Skin epidermis (tissue), 12 donors: ENCODE data around the gene DBF4B.

ENCODE experiments used
- H3K27ac ChIP-seq, 21 experiments: fragments of 200-600 bp; sonication (generic) in 11 of 21; one replicate each; pipeline ENCODE4 v1.5.0; 2020; ENCODE audit warnings: mild to moderate bottlenecking in 3 of 21, inconsistent platforms in 2 of 21, moderate library complexity in 2 of 21
- H3K4me3 ChIP-seq, 7 experiments: fragments of 200-600 bp; sonication (generic) in 2 of 7; one replicate each; pipeline ENCODE4 v1.5.0; 2020; ENCODE audit warnings: inconsistent platforms in 2 of 7, mild to moderate bottlenecking in 2 of 7, moderate library complexity in 1 of 7

The DBF4B gene

DNA sequence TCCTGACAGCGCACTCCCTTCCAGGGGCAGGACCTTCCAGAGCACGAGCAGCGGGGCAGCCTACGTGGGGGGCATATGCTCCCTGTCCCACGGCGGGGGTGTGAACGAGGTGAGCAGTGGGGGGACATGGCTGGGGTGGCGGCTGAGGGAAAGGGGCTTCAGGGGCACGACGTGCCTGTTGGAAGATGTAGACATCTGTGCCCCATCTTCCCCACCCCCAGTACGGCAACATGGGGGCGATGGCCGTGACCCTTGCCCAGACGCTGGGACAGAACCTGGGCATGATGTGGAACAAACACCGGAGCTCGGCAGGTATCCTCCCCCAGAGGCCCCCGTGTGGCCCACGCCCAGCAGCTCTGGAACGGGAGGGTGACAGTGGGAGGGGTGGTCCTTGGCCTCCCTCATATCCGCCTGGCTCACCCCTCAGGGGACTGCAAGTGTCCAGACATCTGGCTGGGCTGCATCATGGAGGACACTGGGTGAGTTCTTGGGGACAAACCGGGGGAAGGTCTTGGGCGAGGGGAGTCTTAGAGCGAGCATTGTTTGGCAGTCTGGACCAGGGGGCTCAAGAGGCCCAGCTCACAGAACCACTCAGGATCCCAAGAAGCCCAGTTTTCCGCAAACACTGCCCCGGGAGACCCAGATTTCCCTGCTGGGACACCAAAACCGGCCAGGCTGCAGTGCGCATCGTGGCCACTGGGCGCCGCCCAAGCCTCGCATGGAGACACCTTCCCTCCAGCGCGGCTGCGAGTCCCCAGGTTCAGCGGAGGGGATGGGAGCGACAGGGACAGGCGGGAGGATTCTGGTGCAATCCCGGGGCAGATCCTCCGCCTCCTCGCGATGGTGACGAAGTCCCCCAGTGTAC lies 66.0 kb downstream of the DBF4B start:
- Histone ChIP-seq H3K4me3 (peak overlapping the region; percentile 45 to 59 (median 53)), H3K27ac (peak overlapping the region in 8 of 21 experiments; percentile 3 to 70 (median 28))

DNA sequence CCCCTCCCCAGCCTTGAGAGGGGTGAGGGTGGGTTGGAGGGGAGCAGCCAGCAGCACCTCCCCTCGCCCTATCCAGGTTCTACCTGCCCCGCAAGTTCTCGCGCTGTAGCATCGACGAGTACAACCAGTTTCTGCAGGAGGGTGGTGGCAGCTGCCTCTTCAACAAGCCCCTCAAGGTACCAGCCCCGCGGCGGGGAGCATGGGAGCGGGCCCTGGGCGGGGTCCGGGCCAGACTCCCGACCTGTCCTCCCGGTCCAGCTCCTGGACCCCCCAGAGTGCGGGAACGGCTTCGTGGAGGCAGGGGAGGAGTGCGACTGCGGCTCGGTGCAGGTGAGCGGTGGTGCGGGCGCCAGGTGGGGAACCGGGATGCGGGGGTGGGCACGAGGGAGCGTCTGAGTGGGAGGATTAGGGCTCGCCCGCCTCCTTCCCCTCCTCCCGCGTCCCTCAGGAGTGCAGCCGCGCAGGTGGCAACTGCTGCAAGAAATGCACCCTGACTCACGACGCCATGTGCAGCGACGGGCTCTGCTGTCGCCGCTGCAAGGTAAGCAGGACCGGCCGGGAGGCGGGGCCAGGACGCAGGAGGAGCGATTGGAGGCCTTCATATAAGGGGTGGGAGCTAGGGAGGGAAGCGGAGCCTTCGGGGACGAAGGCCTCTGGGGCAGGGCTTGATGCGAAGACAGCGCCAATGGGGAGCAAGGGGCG lies 66.8 kb downstream of the DBF4B start:
- Histone ChIP-seq H3K4me3 (peak overlapping the region; percentile 45 to 59 (median 53)), H3K27ac (peak overlapping the region in 8 of 21 experiments; percentile 6 to 70 (median 29))

DNA sequence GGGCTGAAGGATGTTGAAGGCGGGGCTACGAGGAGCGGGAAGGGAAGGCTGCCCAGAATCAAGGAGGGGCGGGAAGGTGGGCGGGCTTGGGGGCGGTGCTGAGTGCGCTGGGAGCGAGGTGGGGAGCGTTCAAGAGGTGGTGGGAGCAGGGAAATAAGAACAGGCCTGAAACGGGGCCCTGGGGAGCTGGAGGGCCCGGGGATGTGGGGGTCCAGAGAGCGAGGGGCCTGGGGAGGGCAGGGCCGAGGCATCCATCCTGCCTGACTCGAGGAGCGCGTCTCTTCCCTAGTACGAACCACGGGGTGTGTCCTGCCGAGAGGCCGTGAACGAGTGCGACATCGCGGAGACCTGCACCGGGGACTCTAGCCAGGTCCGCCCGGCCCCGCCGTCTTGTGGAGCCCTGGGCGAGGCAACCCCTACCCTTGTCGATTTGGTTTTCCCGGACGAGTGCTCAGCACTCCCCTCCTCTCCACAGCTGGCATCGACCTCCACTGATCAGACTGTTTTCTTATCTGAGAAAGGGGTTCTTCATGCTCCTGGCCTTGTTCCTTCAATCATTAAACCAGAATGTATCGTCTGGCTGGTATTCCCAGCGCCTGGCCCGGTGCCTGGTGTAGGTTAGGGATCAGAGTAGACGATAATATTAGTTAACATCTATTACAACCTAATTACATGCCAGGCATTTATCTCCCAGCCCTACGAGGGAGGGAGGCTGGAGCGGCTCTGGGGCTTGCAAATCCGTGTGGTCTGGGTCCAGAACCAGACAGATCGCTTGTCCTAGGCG lies 67.6 kb downstream of the DBF4B start:
- Histone ChIP-seq H3K4me3 (peak overlapping the region; percentile 45 to 59 (median 53)), H3K27ac (peak overlapping the region in 14 of 21 experiments; percentile 6 to 70 (median 30))

DNA sequence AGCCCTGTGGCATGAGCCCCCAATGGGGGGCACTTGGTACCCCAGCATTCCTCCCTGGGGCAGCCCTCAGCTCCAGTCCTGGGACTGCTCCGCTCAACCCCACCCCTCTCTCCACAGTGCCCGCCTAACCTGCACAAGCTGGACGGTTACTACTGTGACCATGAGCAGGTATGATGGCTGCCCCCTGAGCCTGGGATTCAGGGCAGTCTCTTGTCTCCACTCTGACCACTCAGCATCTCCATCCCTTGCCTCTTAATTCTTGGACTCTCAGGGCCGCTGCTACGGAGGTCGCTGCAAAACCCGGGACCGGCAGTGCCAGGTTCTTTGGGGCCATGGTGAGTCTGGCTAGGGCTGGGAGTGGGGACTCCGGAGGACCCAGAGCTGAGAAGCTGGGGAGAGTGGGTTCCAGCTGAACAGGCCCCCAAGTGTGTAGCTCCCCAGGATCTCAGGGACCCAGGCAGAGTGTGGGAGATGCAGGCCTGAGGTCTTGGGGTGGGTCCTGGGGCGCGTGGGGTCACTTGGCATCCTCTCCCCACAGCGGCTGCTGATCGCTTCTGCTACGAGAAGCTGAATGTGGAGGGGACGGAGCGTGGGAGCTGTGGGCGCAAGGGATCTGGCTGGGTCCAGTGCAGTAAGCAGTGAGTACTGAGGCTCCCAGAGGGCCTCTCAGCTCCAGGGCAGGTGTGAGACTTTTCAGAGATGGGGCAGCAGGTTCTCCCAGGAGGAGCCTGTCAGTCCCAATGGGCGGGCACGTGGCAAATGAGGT lies 68.3 kb downstream of the DBF4B start:
- H3K4me3 ChIP-seq, result no peak overlapping the region
- no peak overlapping the region for H3K27ac ChIP-seq

DNA sequence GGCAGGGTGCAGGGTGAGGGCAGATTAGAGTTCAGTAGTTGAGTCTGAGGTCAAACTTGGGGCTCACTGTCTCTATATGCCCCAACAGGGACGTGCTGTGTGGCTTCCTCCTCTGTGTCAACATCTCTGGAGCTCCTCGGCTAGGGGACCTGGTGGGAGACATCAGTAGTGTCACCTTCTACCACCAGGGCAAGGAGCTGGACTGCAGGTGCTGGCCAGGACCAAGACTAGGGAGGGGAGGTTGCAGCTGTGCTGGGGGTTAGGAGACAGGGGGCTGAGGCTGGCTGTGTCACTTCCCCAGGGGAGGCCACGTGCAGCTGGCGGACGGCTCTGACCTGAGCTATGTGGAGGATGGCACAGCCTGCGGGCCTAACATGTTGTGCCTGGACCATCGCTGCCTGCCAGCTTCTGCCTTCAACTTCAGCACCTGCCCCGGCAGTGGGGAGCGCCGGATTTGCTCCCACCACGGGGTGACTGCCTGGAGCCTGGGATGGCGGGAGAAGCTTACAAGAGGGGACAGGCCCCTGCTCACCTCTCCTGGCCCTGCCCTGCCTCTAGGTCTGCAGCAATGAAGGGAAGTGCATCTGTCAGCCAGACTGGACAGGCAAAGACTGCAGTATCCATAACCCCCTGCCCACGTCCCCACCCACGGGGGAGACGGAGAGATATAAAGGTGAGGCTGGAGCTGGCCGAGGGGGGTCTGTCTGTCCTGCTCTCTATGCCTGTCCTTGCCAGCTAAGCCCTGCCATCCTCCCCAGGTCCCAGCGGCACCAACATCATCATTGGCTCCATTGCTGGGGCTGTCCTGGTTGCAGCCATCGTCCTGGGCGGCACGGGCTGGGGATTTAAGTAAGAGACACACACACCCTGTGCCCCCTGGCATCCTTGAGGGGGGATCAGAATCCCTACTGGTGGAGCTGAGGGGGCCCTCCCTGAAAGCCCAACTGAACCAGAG lies 69.2 kb downstream of the DBF4B start:
- Histone ChIP-seq H3K27ac (no peak overlapping the region), H3K4me3 (no peak overlapping the region)

DNA sequence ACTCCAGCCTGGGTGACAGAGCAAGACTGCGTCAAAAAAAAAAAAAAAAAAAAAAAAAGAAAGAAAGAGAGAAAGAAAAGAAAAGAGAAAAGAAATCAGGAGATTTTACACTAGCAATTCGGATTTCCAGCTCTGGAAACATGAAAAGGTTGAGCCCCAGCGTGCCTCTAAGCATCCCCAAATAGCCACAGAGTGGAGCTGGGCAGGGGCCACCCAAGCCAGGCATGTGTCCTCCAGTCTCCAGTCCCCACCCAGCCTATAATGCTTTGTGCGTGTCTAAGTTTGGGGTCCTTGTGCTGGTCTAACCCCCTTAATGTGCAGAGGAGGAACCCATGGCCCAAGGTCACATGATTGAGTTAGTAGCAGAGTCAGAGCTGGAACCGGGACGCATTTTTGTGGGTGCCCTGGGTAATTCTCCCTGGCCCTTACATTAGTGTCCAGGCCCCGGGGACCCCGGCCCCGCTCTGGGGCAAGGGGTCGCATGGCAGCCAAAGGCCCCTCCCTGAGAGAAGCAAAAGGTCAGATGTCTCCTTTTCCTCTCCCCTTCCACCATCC lies 70.3 kb downstream of the DBF4B start:
- peak overlapping the region in 2 of 7 experiments; percentile 11 to 12 for H3K4me3 ChIP-seq
- H3K27ac ChIP-seq, result no peak overlapping the region

DNA sequence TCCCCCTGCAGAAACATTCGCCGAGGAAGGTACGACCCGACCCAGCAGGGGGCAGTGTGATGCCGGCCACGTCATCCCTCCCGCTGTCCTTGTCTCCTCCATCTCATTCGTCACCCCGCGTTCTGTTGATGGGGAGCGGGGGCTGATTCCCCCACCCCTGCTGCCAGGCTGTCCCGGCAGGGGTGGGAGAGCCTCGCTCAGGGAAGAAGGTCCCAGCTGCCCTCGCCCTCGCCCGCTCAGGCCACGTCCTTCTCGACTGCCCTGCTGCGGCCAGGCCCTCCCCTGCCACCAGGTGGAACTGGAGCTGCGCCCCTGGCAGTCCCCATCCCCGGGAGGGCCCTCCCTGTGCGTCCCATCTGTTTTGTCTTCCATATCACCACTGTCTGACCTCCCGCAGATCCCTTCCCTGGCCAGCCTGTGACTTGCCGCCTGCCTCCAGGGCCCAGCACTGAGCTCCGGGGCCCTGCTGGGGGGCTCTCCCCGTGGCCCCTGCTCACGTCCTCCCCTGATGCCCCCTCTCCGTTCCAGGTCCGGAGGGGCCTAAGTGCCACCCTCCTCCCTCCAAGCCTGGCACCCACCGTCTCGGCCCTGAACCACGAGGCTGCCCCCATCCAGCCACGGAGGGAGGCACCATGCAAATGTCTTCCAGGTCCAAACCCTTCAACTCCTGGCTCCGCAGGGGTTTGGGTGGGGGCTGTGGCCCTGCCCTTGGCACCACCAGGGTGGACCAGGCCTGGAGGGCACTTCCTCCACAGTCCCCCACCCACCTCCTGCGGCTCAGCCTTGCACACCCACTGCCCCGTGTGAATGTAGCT lies 71.0 kb downstream of the DBF4B start:
- peak overlapping the region in 2 of 21 experiments; percentile 16 to 18 for H3K27ac ChIP-seq
- peak overlapping the region in 4 of 7 experiments; percentile 11 to 22 (median 16) for H3K4me3 ChIP-seq

DNA sequence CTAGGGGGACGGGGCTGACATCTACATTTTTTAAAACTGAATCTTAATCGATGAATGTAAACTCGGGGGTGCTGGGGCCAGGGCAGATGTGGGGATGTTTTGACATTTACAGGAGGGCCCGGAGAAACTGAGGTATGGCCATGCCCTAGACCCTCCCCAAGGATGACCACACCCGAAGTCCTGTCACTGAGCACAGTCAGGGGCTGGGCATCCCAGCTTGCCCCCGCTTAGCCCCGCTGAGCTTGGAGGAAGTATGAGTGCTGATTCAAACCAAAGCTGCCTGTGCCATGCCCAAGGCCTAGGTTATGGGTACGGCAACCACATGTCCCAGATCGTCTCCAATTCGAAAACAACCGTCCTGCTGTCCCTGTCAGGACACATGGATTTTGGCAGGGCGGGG lies 71.7 kb downstream of the DBF4B start:
- no peak overlapping the region for H3K4me3 ChIP-seq
- no peak overlapping the region for H3K27ac ChIP-seq

DNA sequence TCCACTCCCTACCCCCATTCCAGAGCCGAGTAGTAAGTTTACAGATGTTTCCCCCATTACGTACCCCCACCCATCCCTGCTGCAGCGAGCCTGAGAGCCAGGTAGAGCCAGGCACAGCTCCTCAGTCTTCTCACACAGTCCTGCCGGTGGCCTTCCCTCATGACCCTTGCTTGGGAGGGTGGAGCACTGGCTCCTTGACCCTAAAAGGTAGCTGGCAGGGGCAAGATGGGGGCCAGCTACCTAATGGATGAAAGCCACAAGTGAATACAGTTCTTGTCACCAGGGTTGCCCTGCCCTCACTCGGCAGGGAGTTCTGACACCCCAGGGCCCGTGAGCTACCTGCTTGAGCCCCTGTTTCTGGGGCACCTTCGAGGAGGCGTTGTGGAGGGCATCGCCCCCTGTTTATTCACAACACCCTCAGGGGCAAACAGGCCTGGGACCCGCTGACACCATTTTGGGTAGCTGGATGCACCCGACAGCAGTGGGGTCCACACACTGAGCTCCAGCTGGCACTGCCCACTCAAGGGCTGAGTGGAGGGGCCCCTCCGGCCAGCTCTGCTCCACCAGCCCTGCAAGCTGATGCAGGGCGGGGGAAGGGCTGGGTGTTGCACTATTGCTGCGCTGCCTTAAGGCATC lies 72.5 kb downstream of the DBF4B start:
- no peak overlapping the region for H3K27ac ChIP-seq
- H3K4me3 ChIP-seq, result no peak overlapping the region

DNA sequence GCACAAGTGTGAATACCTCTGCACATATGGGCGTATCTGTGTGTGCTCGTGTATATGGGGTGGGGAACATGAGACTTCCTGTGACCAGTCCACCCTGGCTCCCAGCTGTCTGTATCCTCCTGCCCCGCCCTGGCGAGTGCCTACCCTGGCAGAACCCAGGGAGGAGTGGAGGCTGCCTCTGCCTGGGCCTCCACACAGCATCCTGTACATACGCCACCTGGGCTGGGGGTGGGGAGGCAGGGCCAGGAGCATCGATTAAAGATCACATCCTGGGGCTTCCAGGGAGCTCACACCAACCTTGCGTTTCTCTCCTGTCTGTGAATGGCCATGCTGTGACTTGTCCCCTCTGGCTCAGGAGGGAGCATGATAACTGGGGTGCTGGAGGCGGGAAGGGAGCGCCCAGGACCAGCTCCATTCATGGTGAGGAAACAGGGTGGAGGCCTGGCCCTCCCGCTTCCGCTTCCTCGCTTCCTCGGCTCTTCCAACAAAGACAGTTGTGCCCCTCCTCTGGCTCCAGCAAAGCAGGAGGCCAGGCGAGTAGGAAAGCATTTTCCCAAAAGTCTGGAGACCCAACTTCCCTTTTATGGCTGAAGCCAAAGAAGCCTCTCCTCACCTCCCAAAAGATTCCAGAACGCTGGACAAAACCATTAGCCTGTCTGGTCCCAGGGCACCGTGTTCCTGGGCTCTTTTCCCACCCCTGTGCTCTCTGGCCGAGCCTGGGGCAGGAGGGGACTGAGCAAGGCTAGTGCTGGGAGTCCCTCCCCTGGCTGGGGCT lies 73.3 kb downstream of the DBF4B start:
- Histone ChIP-seq H3K4me3 (no peak overlapping the region), H3K27ac (peak overlapping the region in 3 of 21 experiments; percentile 10 to 48 (median 37))

DNA sequence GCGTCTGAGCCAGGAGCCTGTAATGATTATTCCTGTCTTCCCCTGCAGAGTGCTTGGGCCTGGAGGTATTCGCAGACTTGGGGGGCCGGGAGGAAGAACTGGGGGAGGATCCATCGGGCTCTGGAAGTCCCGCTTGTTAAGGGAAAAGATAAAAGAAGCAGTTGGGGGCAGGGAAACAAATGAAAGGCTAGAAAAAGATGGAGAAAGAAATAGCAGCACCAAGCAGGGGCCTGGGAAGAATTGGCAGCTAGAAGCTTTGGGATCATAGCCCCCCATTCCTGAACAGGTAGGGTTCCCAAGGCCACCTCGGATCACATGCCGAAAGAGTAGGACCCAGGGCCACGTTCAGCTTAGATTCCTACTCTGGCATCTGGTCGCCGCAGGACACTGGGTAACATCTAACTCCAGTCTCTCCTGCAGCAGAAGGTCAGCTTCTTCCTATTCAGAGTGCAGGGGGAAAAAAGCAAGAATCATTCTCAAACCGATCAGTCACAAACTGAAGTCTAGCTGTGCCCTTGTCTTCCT lies 73.9 kb downstream of the DBF4B start:
- H3K4me3 ChIP-seq, result no peak overlapping the region
- peak overlapping the region in 3 of 21 experiments; percentile 10 to 48 (median 37) for H3K27ac ChIP-seq

DNA sequence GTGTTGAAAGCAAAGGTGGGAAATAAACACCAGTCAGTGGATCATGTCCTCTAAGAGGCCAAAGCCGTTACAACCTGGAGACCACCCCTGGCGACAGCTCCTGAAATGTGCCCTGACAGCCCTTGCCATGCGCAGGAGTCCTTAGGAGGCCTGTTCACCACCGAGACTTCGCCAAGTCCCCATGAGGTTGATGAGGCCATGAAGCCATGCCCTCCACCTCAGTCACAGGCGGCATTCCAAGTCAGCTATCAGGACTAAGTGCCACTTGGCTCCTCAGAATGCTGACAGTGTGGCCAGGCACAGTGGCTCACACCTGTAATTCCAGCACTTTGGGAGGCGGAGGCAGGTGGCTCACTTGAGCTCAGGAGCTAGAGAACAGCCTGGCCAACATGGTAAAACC lies 77.5 kb downstream of the DBF4B start:
- Histone ChIP-seq H3K27ac (no peak overlapping the region), H3K4me3 (no peak overlapping the region)

DNA sequence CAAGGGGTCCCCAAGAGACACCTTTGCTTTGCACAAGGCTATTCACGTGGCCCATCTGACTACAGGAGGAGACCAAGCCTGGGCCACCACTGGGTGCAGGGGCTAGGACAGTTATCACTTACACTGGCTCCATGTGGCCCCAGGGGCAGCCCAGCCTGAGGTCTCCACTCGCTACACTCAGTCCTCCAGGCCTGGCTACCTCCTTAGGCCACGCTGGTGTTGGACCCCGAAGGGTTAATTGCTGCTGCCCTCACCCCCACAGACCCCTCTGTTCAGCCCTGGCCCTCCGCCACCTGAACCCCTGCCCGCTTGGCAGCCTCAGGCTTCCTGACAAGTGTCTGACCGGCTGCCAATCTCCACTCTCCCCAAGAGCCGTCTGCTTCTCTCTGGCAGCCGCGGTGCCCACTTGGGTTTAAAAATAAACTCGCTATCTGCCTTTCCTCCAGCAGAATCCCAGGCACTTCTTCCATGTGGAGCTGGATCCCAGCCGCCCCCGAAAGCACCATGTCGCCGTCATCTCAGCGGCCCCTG lies 78.2 kb downstream of the DBF4B start:
- Histone ChIP-seq H3K4me3 (no peak overlapping the region), H3K27ac (no peak overlapping the region)

DNA sequence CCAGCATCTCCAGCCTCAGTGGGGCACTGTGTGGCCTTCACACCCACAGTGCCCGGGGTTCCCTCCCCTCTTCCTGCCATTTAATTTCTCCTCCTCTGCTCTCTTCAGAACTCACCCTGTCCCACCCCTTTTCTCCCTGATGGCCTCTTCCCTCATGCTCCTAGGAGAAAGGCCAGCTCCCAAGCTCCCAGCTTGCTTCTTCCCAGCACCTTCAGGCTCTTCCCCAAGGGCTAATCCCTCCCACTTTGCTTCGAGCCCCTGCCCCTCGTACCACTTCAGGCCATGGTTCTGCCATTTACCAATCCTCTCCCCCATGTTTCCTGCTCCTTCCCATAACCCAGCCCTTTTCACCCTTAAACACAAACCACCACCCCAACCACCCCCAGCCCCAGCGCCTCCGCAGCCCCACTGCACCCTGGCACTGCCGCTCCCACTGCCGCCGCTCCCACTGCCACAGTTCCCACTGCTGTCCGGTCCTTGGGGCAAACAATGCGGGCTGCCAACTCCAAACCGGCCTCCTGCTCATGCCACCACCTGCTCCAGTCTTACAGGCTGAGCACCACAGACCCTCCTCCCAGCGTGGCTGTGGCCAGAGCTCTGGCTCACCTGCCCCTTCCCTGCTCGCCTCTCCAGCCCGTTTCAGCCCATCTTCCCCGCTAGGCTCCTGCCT lies 78.9 kb downstream of the DBF4B start:
- Histone ChIP-seq H3K4me3 (no peak overlapping the region), H3K27ac (no peak overlapping the region)

DNA sequence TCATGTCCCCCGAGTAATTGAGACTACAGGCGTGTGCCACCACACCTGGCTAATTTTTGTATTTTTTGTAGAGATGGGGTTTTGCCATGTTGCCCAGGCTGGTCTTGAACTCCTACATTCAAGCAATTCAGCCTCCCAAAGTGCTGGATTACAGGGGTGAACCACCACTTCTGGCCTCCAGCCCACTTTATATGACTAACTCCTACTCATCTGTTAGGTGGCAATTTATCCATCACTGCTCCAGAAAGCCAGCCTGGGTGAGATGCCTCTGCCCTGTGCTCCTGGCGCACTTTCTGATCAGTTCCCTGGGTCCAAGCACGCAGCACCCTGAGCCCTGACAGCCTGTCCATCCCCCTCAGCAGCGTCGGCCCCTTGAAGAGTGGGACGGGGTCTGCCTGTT lies 79.7 kb downstream of the DBF4B start:
- H3K27ac ChIP-seq, result no peak overlapping the region
- no peak overlapping the region for H3K4me3 ChIP-seq
